ENCODE data around the gene CCNA2.

The CCNA2 gene

GRCh38 chr4:121790976-121791375 is 32.7 kb downstream of the CCNA2 start:
- Histone ChIP-seq H3K36me3 (replicated peaks in 1 of 2; ENCODE audit: control insufficient read depth in 2 of 2, insufficient read depth in 2 of 2, low read length in 2 of 2) (no peaks in the 10 kb centered on the region), H3K23ac (ENCODE audit: low read depth, low read length, poor library complexity) (no peak overlapping the region), H2AK5ac (ENCODE audit: low read depth, low read length) (no peak overlapping the region), H3K14ac (ENCODE audit: low read length) (no peak overlapping the region), H2AFZ (ENCODE audit: low read length) (no peak overlapping the region), H3K4me2 (ENCODE audit: insufficient read depth, low read length, poor library complexity, severe bottlenecking) (no peak overlapping the region), H4K91ac (ENCODE audit: low read depth, low read length, poor library complexity) (no peak overlapping the region), H4K8ac (ENCODE audit: low read depth, low read length) (no peak overlapping the region), H3K27me3 (ENCODE audit: control insufficient read depth in 3 of 3, insufficient read depth in 3 of 3, low read depth in 1 of 3, low read length in 3 of 3) (peaks cover 0 to 3% (median 0%) of the 10 kb centered on the region in 3 experiments), H3K18ac (ENCODE audit: low read length) (no peak overlapping the region), H3K4me1 (ENCODE audit: control insufficient read depth in 2 of 2, insufficient read depth in 1 of 2, low read depth in 1 of 2, low read length in 2 of 2) (peaks cover 4% of the 10 kb centered on the region in 2 donors), H3K4ac (ENCODE audit: low read length) (no peak overlapping the region), H3K27ac (replicated peaks; ENCODE audit: low read length) (no peak overlapping the region), H2BK12ac (ENCODE audit: low read length) (no peak overlapping the region), H2BK15ac (ENCODE audit: low read length) (no peak overlapping the region), H2BK5ac (ENCODE audit: low read length) (no peak overlapping the region), H3K4me3 (ENCODE audit: low read length in 2 of 2) (no peak overlapping the region), H3K79me1 (ENCODE audit: low read depth, low read length) (no peaks in the 10 kb centered on the region), H3K9ac (ENCODE audit: low read depth, low read length, poor library complexity) (no peak overlapping the region), H3K9me3 (replicated peaks in 1 of 2; ENCODE audit: control insufficient read depth in 2 of 2, insufficient read depth in 1 of 2, low read depth in 1 of 2, low read length in 2 of 2) (no peaks in the 10 kb centered on the region), H2BK120ac (ENCODE audit: low read depth, low read length) (no peak overlapping the region)
- no peak for DNase-seq (ENCODE audit: low spot score)

GRCh38 chr4:121789960-121790829 is 33.5 kb downstream of the CCNA2 start:
- peaks cover 0 to 3% (median 0%) of the 10 kb centered on the region in 3 experiments for H3K27me3 ChIP-seq (ENCODE audit: control insufficient read depth in 3 of 3, insufficient read depth in 3 of 3, low read depth in 1 of 3, low read length in 3 of 3)
- DNase-seq (ENCODE audit: low spot score), result no peak
- no peak overlapping the region for H3K27ac ChIP-seq (replicated peaks; ENCODE audit: low read length)
- no peak overlapping the region for H4K91ac ChIP-seq (ENCODE audit: low read depth, low read length, poor library complexity)
- no peak overlapping the region for H3K4ac ChIP-seq (ENCODE audit: low read length)
- H3K4me2 ChIP-seq (ENCODE audit: insufficient read depth, low read length, poor library complexity, severe bottlenecking), result no peak overlapping the region
- 100% methylated on average over 1 of the region's 3 CpGs; no CpG with 5 or more reads in 1 of the 2 donors for WGBS, 2 donors (ENCODE audit: extremely low coverage in 2 of 2, insufficient read length in 2 of 2, insufficient replicate concordance in 1 of 2)
- peaks cover 2 to 3% of the 10 kb centered on the region in 2 donors for H3K4me1 ChIP-seq (ENCODE audit: control insufficient read depth in 2 of 2, insufficient read depth in 1 of 2, low read depth in 1 of 2, low read length in 2 of 2)
- H4K8ac ChIP-seq (ENCODE audit: low read depth, low read length), result no peak overlapping the region
- no peak overlapping the region for H2AFZ ChIP-seq (ENCODE audit: low read length)
- no peak overlapping the region for H2AK5ac ChIP-seq (ENCODE audit: low read depth, low read length)
- H3K36me3 ChIP-seq (replicated peaks in 1 of 2; ENCODE audit: control insufficient read depth in 2 of 2, insufficient read depth in 2 of 2, low read length in 2 of 2), result no peaks in the 10 kb centered on the region
- no peak overlapping the region for H3K14ac ChIP-seq (ENCODE audit: low read length)
- no peaks in the 10 kb centered on the region for H3K9me3 ChIP-seq (replicated peaks in 1 of 2; ENCODE audit: control insufficient read depth in 2 of 2, insufficient read depth in 1 of 2, low read depth in 1 of 2, low read length in 2 of 2)
- H2BK15ac ChIP-seq (ENCODE audit: low read length), result no peak overlapping the region
- no peak overlapping the region for H3K18ac ChIP-seq (ENCODE audit: low read length)
- H2BK120ac ChIP-seq (ENCODE audit: low read depth, low read length), result no peak overlapping the region
- H3K79me1 ChIP-seq (ENCODE audit: low read depth, low read length), result no peaks in the 10 kb centered on the region
- no peak overlapping the region for H3K9ac ChIP-seq (ENCODE audit: low read depth, low read length, poor library complexity)
- H2BK5ac ChIP-seq (ENCODE audit: low read length), result no peak overlapping the region
- H2BK12ac ChIP-seq (ENCODE audit: low read length), result no peak overlapping the region
- H3K4me3 ChIP-seq (ENCODE audit: low read length in 2 of 2), result no peak overlapping the region
- H3K23ac ChIP-seq (ENCODE audit: low read depth, low read length, poor library complexity), result no peak overlapping the region

DNA sequence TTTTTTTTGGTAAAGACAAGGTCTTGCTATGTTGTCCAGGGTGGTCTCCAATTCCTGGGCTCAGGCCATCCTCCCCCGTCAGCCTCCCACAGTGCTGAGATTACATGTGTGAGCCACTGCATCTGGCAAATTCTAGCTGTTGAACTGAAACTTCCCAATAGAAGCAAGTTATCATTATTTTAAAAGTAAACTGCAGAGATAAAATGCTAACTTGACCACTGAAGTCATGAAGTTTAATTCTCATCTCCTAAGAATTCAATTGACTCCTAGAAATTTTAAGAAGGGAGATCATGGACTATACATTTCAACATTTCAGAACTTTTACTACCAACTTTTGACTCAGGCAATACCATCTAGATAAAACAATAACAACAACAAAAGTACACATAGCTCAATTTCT is 34.2 kb downstream of the CCNA2 start:
- Histone ChIP-seq H3K23ac (ENCODE audit: low read depth, low read length, poor library complexity) (no peak overlapping the region), H3K79me1 (ENCODE audit: low read depth, low read length) (no peaks in the 10 kb centered on the region), H3K14ac (ENCODE audit: low read length) (no peak overlapping the region), H3K9ac (ENCODE audit: low read depth, low read length, poor library complexity) (no peak overlapping the region), H4K8ac (ENCODE audit: low read depth, low read length) (no peak overlapping the region), H3K9me3 (replicated peaks in 1 of 2; ENCODE audit: control insufficient read depth in 2 of 2, insufficient read depth in 1 of 2, low read depth in 1 of 2, low read length in 2 of 2) (no peaks in the 10 kb centered on the region), H2BK12ac (ENCODE audit: low read length) (no peak overlapping the region), H3K4ac (ENCODE audit: low read length) (no peak overlapping the region), H3K18ac (ENCODE audit: low read length) (no peak overlapping the region), H2AK5ac (ENCODE audit: low read depth, low read length) (no peak overlapping the region), H3K4me1 (ENCODE audit: control insufficient read depth in 2 of 2, insufficient read depth in 1 of 2, low read depth in 1 of 2, low read length in 2 of 2) (peaks cover under 1 to 2% of the 10 kb centered on the region in 2 donors), H2BK5ac (ENCODE audit: low read length) (no peak overlapping the region), H2BK15ac (ENCODE audit: low read length) (no peak overlapping the region), H4K91ac (ENCODE audit: low read depth, low read length, poor library complexity) (no peak overlapping the region), H3K4me2 (ENCODE audit: insufficient read depth, low read length, poor library complexity, severe bottlenecking) (no peak overlapping the region), H2AFZ (ENCODE audit: low read length) (no peak overlapping the region), H2BK120ac (ENCODE audit: low read depth, low read length) (no peak overlapping the region), H3K36me3 (replicated peaks in 1 of 2; ENCODE audit: control insufficient read depth in 2 of 2, insufficient read depth in 2 of 2, low read length in 2 of 2) (no peaks in the 10 kb centered on the region), H3K4me3 (ENCODE audit: low read length in 2 of 2) (no peak overlapping the region), H3K27ac (replicated peaks; ENCODE audit: low read length) (no peak overlapping the region), H3K27me3 (ENCODE audit: control insufficient read depth in 3 of 3, insufficient read depth in 3 of 3, low read depth in 1 of 3, low read length in 3 of 3) (peaks cover 0 to 3% (median 0%) of the 10 kb centered on the region in 3 experiments)
- WGBS, 2 donors (ENCODE audit: extremely low coverage in 2 of 2, insufficient read length in 2 of 2, insufficient replicate concordance in 1 of 2), result no CpG with 5 or more reads among the region's 1 CpG
- DNase-seq (ENCODE audit: low spot score), result no peak

- Histone ChIP-seq H2BK12ac (ENCODE audit: low read length) (no peak overlapping the region), H2AFZ (ENCODE audit: low read length) (no peak overlapping the region), H3K14ac (ENCODE audit: low read length) (no peak overlapping the region), H3K23ac (ENCODE audit: low read depth, low read length, poor library complexity) (no peak overlapping the region), H3K9ac (ENCODE audit: low read depth, low read length, poor library complexity) (no peak overlapping the region), H2BK15ac (ENCODE audit: low read length) (no peak overlapping the region), H3K4me1 (ENCODE audit: control insufficient read depth in 2 of 2, insufficient read depth in 1 of 2, low read depth in 1 of 2, low read length in 2 of 2) (peaks cover 0 to 2% of the 10 kb centered on the region in 2 donors), H2BK120ac (ENCODE audit: low read depth, low read length) (no peak overlapping the region), H3K4me2 (ENCODE audit: insufficient read depth, low read length, poor library complexity, severe bottlenecking) (no peak overlapping the region), H3K27ac (replicated peaks; ENCODE audit: low read length) (no peak overlapping the region), H3K4me3 (ENCODE audit: low read length in 2 of 2) (no peak overlapping the region), H3K79me1 (ENCODE audit: low read depth, low read length) (no peaks in the 10 kb centered on the region), H2BK5ac (ENCODE audit: low read length) (no peak overlapping the region), H3K9me3 (replicated peaks in 1 of 2; ENCODE audit: control insufficient read depth in 2 of 2, insufficient read depth in 1 of 2, low read depth in 1 of 2, low read length in 2 of 2) (no peaks in the 10 kb centered on the region), H2AK5ac (ENCODE audit: low read depth, low read length) (no peak overlapping the region), H3K36me3 (replicated peaks in 1 of 2; ENCODE audit: control insufficient read depth in 2 of 2, insufficient read depth in 2 of 2, low read length in 2 of 2) (no peaks in the 10 kb centered on the region), H4K8ac (ENCODE audit: low read depth, low read length) (no peak overlapping the region), H3K27me3 (ENCODE audit: control insufficient read depth in 3 of 3, insufficient read depth in 3 of 3, low read depth in 1 of 3, low read length in 3 of 3) (peaks cover 0 to 3% (median 0%) of the 10 kb centered on the region in 3 experiments), H3K4ac (ENCODE audit: low read length) (no peak overlapping the region), H4K91ac (ENCODE audit: low read depth, low read length, poor library complexity) (no peak overlapping the region), H3K18ac (ENCODE audit: low read length) (no peak overlapping the region)
- no CpG with 5 or more reads among the region's 2 CpGs for WGBS, 2 donors (ENCODE audit: extremely low coverage in 2 of 2, insufficient read length in 2 of 2, insufficient replicate concordance in 1 of 2)
- DNase-seq (ENCODE audit: low spot score), result no peak
Measured at GRCh38 chr4:121788896-121789295, 34.8 kb downstream of the CCNA2 start.

Data from neuronal stem cell (in vitro differentiated cells).